ENCODE measurements around the gene RPS21.

GRCh38 chr20:62413025-62413570, 26.2 kb downstream of the RPS21 start:
- no peak for TF ChIP-seq CTCF (conservative IDR thresholded peaks at IDR 0.05; ENCODE audit: low read depth, low read length)
- TF ChIP-seq RCOR1 (IDR thresholded peaks at IDR 0.05; ENCODE audit: insufficient replicate concordance, low read length), result no peak

Measured in IMR-90 (cell line).